Nephron progenitor cell (in vitro differentiated cells): ENCODE measurements around the gene CORO7.
"Not testable (repeated sequence)": the region's sequence is repeated elsewhere in the genome, so short reads cannot be mapped to it uniquely, and the experiment has no call there.

Experiments used
- DNase-seq: peaks from one replicate; pipeline ENCODE4 v3.0.0; 2021
- H3K27ac Mint-ChIP-seq: 2 replicates; pipeline ENCODE4 v1.8.0; 2021; ENCODE audit warnings: mild to moderate bottlenecking, moderate library complexity, mixed read lengths
- H3K27me3 Mint-ChIP-seq: 2 replicates; pipeline ENCODE4 v1.8.0; 2021; ENCODE audit warnings: mild to moderate bottlenecking, low read depth, mixed read lengths; ENCODE audit not compliant: poor library complexity
- H3K36me3 Mint-ChIP-seq: 2 replicates; pipeline ENCODE4 v1.8.0; 2021; ENCODE audit warnings: low read depth, mixed read lengths
- H3K4me1 Mint-ChIP-seq: 2 replicates; pipeline ENCODE4 v1.8.0; 2021; ENCODE audit warnings: mixed read lengths
- H3K4me3 Mint-ChIP-seq: 2 replicates; pipeline ENCODE4 v1.8.0; 2021; ENCODE audit warnings: mild to moderate bottlenecking, moderate library complexity, mixed read lengths
- H3K9me3 Mint-ChIP-seq: 2 replicates; pipeline ENCODE4 v1.8.0; 2021; ENCODE audit warnings: mild to moderate bottlenecking, moderate library complexity, mixed read lengths
- TF ChIP-seq, protein P1 (sequence below): fragments of 200-600 bp; sonication (generic); IDR thresholded peaks from 2 replicates; pipeline ENCODE4 v1.5.0; 2021; ENCODE audit warnings: antibody characterized with exemption

CORO7 gene

DNA sequence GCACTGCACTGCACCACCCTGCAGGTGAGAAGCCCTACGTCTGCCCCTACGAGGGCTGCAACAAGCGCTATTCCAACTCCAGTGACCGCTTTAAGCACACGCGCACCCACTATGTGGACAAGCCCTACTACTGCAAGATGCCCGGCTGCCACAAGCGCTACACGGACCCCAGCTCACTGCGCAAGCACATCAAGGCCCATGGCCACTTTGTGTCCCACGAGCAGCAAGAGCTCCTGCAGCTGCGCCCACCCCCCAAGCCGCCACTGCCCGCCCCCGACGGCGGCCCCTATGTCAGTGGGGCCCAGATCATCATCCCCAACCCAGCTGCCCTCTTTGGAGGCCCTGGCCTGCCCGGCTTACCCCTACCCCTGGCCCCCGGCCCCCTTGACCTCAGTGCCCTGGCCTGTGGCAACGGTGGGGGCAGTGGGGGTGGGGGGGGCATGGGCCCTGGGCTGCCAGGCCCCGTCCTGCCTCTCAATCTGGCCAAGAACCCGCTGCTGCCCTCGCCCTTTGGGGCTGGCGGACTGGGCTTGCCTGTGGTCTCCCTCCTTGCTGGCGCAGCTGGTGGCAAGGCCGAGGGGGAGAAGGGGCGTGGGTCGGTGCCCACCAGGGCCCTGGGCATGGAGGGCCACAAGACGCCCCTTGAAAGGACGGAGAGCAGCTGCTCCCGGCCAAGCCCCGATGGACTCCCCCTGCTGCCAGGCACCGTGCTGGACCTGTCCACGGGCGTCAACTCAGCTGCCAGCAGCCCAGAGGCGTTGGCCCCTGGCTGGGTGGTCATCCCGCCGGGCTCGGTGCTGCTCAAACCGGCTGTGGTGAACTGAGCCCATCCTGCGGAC lies 79.5 kb downstream of the CORO7 start:
- TF ChIP-seq, protein P1, sequence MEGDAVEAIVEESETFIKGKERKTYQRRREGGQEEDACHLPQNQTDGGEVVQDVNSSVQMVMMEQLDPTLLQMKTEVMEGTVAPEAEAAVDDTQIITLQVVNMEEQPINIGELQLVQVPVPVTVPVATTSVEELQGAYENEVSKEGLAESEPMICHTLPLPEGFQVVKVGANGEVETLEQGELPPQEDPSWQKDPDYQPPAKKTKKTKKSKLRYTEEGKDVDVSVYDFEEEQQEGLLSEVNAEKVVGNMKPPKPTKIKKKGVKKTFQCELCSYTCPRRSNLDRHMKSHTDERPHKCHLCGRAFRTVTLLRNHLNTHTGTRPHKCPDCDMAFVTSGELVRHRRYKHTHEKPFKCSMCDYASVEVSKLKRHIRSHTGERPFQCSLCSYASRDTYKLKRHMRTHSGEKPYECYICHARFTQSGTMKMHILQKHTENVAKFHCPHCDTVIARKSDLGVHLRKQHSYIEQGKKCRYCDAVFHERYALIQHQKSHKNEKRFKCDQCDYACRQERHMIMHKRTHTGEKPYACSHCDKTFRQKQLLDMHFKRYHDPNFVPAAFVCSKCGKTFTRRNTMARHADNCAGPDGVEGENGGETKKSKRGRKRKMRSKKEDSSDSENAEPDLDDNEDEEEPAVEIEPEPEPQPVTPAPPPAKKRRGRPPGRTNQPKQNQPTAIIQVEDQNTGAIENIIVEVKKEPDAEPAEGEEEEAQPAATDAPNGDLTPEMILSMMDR: no peak
- peaks cover 6% of the 10 kb centered on the region for H3K4me1 Mint-ChIP-seq
- no peaks in the 10 kb centered on the region for H3K27me3 Mint-ChIP-seq
- no peaks in the 10 kb centered on the region for H3K9me3 Mint-ChIP-seq
- no peak overlapping the region for H3K4me3 Mint-ChIP-seq
- DNase-seq: no peak
- peaks cover 10% of the 10 kb centered on the region for H3K36me3 Mint-ChIP-seq
- peak overlapping the region; percentile 69 for H3K27ac Mint-ChIP-seq

GRCh38 chr16:4334724-4335495 lies 81.5 kb downstream of the CORO7 start:
- Mint-ChIP-seq H3K36me3 (peaks cover 10% of the 10 kb centered on the region), H3K9me3 (no peaks in the 10 kb centered on the region), H3K4me3 (no peak overlapping the region), H3K27me3 (no peaks in the 10 kb centered on the region), H3K4me1 (peaks cover 8% of the 10 kb centered on the region), H3K27ac (no peak overlapping the region)
- TF ChIP-seq, protein P1: no peak
- no peak for DNase-seq

DNA sequence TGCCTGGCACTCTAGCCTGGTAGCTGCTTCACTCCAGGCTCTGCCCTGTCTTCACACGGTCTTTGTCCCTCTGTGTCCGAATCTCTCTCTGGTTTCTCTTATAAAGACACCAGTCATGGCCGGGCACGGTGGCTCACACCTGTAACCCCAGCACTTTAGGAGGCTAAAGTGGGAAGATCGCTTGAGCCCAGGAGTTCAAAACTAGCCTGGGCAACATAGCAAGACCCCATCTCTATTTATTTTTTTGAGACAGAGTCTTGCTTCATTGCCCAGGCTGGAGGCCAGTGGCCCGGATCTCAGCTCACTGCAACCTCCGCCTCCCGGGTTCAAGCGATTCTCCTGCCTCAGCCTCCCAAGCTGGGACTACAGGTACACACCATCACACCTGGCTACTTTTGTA lies 82.7 kb downstream of the CORO7 start:
- peak overlapping the region; percentile 36 for H3K27ac Mint-ChIP-seq
- H3K36me3 Mint-ChIP-seq: peaks cover 15% of the 10 kb centered on the region
- DNase-seq, H3K9me3 Mint-ChIP-seq, H3K4me3 Mint-ChIP-seq, H3K27me3 Mint-ChIP-seq: not testable (repeated sequence)
- peaks cover 14% of the 10 kb centered on the region for H3K4me1 Mint-ChIP-seq

GRCh38 chr16:4333308-4333638 lies 83.1 kb downstream of the CORO7 start:
- H3K27me3 Mint-ChIP-seq: no peaks in the 10 kb centered on the region

DNA sequence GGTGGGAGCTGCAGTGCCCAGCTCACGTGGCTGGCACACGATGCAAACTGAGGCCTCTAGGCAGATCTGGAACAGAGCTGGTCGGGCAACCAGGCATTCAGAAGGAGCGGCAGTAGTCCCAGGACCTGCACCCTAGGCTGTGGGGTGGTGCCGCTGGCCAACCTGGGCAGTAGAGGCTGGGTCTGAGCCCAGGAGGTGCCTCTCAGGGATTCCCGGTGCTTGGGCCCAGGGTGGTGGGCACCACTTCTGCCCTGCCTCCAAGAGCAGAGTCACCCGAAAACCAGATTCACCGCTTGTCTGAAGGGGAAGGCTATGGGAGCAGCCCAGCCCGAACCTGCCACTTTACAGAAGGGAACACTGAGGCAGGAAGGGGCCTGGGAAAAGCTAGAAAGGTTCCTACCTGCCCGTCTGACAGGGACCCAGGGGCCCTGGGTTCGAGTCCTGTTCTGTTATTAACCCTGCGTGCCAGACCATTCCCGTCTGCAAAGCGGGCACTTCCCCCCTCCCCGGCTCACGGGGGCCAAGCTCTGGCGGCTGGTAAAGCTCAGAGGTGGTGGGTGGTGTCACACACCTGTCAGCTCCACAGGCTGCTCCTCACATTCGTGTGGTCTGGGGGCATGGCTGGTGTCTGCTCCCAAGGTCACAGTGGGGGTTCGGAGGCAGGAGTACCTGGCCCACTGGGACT lies 83.6 kb downstream of the CORO7 start:
- Mint-ChIP-seq H3K4me1 (peaks cover 21% of the 10 kb centered on the region), H3K36me3 (peaks cover 15% of the 10 kb centered on the region), H3K9me3 (no peaks in the 10 kb centered on the region), H3K4me3 (no peak overlapping the region), H3K27ac (no peak overlapping the region), H3K27me3 (no peaks in the 10 kb centered on the region)
- no peak for DNase-seq
- TF ChIP-seq, protein P1: no peak

More at GRCh38 chr16:4333308-4333638, 83.1 kb downstream of the CORO7 start:
- peaks cover 18% of the 10 kb centered on the region for H3K4me1 Mint-ChIP-seq
- H3K36me3 Mint-ChIP-seq: peaks cover 15% of the 10 kb centered on the region
- no peak overlapping the region for H3K4me3 Mint-ChIP-seq
- no peak for DNase-seq
- TF ChIP-seq, protein P1: no peak
- H3K27ac Mint-ChIP-seq: no peak overlapping the region
- no peaks in the 10 kb centered on the region for H3K9me3 Mint-ChIP-seq

DNA sequence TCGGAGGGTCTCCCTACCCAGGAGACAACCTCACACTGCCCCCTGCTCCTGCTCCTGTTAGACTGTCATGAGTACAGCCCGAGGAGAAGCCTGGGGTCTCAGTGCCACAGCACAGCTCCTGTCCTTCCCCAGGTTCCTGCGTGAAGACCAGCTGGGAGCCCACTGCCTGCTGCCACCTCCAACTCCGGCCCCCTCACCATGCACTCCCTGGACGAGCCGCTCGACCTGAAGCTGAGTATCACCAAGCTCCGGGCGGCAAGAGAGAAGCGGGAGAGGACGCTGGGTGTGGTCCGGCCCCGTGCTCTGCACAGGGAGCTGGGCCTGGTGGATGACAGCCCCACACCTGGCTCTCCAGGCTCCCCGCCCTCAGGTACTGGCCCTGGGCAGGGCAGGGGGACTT lies 84.3 kb downstream of the CORO7 start:
- Mint-ChIP-seq H3K9me3 (no peaks in the 10 kb centered on the region), H3K36me3 (peaks cover 15% of the 10 kb centered on the region), H3K4me1 (peaks cover 21% of the 10 kb centered on the region), H3K27ac (no peak overlapping the region), H3K4me3 (no peak overlapping the region), H3K27me3 (no peaks in the 10 kb centered on the region)
- TF ChIP-seq, protein P1: no peak
- DNase-seq: no peak
